ENCODE measurements around the gene OCIAD1. TPM values are rescaled to one million over a fixed set of nuclear protein-coding genes. Genes with fewer than 3 reads are reported as not detected.
A peak's percentile ranks its signal among the peaks of the same experiment; 100 is the strongest.

OCIAD1 gene
- total and polyA plus RNA-seq, 2 of the 13 experiments (the other 11 are each of a cell fraction or from before 2014, with no cell fraction given), result 67.3 to 74.9 TPM

GRCh38 chr4:48830706-48831531 lies at the start of gene OCIAD1 (continued):
- TF ChIP-seq ZNF800 (CRISPR knock-in tag; IDR thresholded peaks at IDR 0.05) (no peak), ZC3H4 (CRISPR knock-in tag; IDR thresholded peaks at IDR 0.05; ENCODE audit: borderline replicate concordance) (0 out of 2 replicates have a peak, but pooled peaks have one; percentile 55), MED8 (CRISPR knock-in tag; IDR thresholded peaks at IDR 0.05; ENCODE audit: insufficient replicate concordance) (no peak), PREB (CRISPR knock-in tag; IDR thresholded peaks at IDR 0.05) (no peak), ZNF10 (CRISPR knock-in tag; IDR thresholded peaks at IDR 0.05; ENCODE audit: borderline replicate concordance, low read depth) (no peak), CREB3 (CRISPR knock-in tag; IDR thresholded peaks at IDR 0.05) (no peak), HCFC1 (IDR thresholded peaks at IDR 0.05; ENCODE audit: low read depth, low read length) (0 out of 2 replicates have a peak, but pooled peaks have one; percentile 23), ZNF740 (CRISPR knock-in tag; IDR thresholded peaks at IDR 0.05) (no peak), SRF (IDR thresholded peaks at IDR 0.05; ENCODE audit: low read depth, low read length) (no peak), ZBTB7B (CRISPR knock-in tag; IDR thresholded peaks at IDR 0.05) (no peak), KLF6 (CRISPR knock-in tag; IDR thresholded peaks at IDR 0.05) (no peak), ZNF121 (CRISPR knock-in tag; IDR thresholded peaks at IDR 0.05) (no peak), ZNF704 (CRISPR knock-in tag; IDR thresholded peaks at IDR 0.05; ENCODE audit: borderline replicate concordance) (no peak), PATZ1 (CRISPR knock-in tag; IDR thresholded peaks at IDR 0.05) (peak; percentile 5; the same call in 1 of the 2 replicates), ZNF264 (CRISPR knock-in tag; IDR thresholded peaks at IDR 0.05) (no peak), ZNF562 (CRISPR knock-in tag; IDR thresholded peaks at IDR 0.05; ENCODE audit: borderline replicate concordance) (no peak), KDM1A (CRISPR knock-in tag; IDR thresholded peaks at IDR 0.05) (no peak), GTF3A (CRISPR knock-in tag; conservative IDR thresholded peaks at IDR 0.05) (no peak), E2F5 (CRISPR knock-in tag; conservative IDR thresholded peaks at IDR 0.05) (no peak), ZNF274 (CRISPR knock-in tag; IDR thresholded peaks at IDR 0.05) (peak; percentile 64; the same call in 1 of the 2 replicates), REXO4 (CRISPR knock-in tag; IDR thresholded peaks at IDR 0.05; ENCODE audit: borderline replicate concordance) (no peak)
